Right lobe of liver (tissue), 4 donors: Measurements from ENCODE around the gene CYP4F8.

ENCODE experiments used
- CTCF ChIP-seq, 4 donors: fragments of 200-600 bp in 3 of 4; fragments of 450-650 bp in 1 of 4; IDR thresholded peaks; one replicate each; pipeline versions ENCODE4 v1.5.1 to v1.8.0; 2016 to 2022; ENCODE audit warnings: antibody characterized with exemption in 4 of 4, mild to moderate bottlenecking in 2 of 4
- POLR2A ChIP-seq: fragments of 450-650 bp; IDR thresholded peaks from one replicate; pipeline ENCODE4 v1.6.1; 2017; ENCODE audit warnings: antibody characterized with exemption, mild to moderate bottlenecking
- donor health status: DM: no; HTN: no; CAD: no.
- donor health status: DM: no; HTN: no; CAD: no.
- donor health status: DM: no; HTN: yes; CAD: no.

GRCh38 chr19:15633082-15633835 is 18.2 kb downstream of the CYP4F8 start:
- no peak for TF ChIP-seq POLR2A
- TF ChIP-seq CTCF (IDR thresholded peaks at IDR 0.05): no peak
